HG03354 (cell line): Measurements from ENCODE around the gene ATP5PD.
A peak's percentile ranks its signal among the peaks of the same experiment; 100 is the strongest.

Source experiments
- ATAC-seq: cut with Tn5 transposase; IDR thresholded peaks from one replicate; pipeline ENCODE4 v1.9.1; 2021; ENCODE audit warnings: mild to moderate bottlenecking; ENCODE audit not compliant: unreplicated experiment, poor library complexity, severe bottlenecking

ATP5PD gene

GRCh38 chr17:75046407-75047289 lies at the start of gene ATP5PD, which contains the start of gene KCTD2:
ATP5PD (minus strand) TSS chr17:75046969; CDS start chr17:75042650, 4,319 bp downstream.
KCTD2 (plus strand) TSS chr17:75047225; CDS start chr17:75047251, 26 bp downstream.
- peak; percentile 96 for ATAC-seq

GRCh38 chr17:75096082-75096625 lies 49.4 kb upstream of the ATP5PD start:
- ATAC-seq: no peak

GRCh38 chr17:75094871-75095399 lies 48.2 kb upstream of the ATP5PD start:
- ATAC-seq: no peak

GRCh38 chr17:75093548-75094158 lies 46.9 kb upstream of the ATP5PD start:
- no peak for ATAC-seq

GRCh38 chr17:75091855-75092327 lies 45.1 kb upstream of the ATP5PD start:
- ATAC-seq: no peak

GRCh38 chr17:75090871-75091854 lies 44.4 kb upstream of the ATP5PD start:
- ATAC-seq: no peak

GRCh38 chr17:75088465-75089417 lies 42.0 kb upstream of the ATP5PD start:
- peak; percentile 18 for ATAC-seq

GRCh38 chr17:75087558-75088453 lies 41.0 kb upstream of the ATP5PD start, which contains the start of gene SLC16A5:
SLC16A5 (plus strand) TSS chr17:75087954; CDS start chr17:75093637, 5,683 bp downstream.
- peak; percentile 57 for ATAC-seq

GRCh38 chr17:75087182-75087557 lies 40.4 kb upstream of the ATP5PD start:
- no peak for ATAC-seq

- ATAC-seq: no peak
These were observed 39.9 kb upstream of the ATP5PD start for GRCh38 chr17:75086496-75087181.

- ATAC-seq: no peak
These were observed 37.4 kb upstream of the ATP5PD start for GRCh38 chr17:75084039-75084660.

GRCh38 chr17:75082683-75083082 lies 35.9 kb upstream of the ATP5PD start:
- ATAC-seq: no peak

- no peak for ATAC-seq
These were observed 35.1 kb upstream of the ATP5PD start for GRCh38 chr17:75081611-75082540.

- peak; percentile 2 for ATAC-seq
These were observed 32.2 kb upstream of the ATP5PD start for GRCh38 chr17:75079023-75079373.
